ENCODE data around the gene SEC24B. TPM values are rescaled to one million over a fixed set of nuclear protein-coding genes. Genes with fewer than 3 reads are reported as not detected.

SEC24B gene
- total and polyA plus RNA-seq, 9 donors, result 17.2 to 40.7 (median 33.8) TPM

DNA sequence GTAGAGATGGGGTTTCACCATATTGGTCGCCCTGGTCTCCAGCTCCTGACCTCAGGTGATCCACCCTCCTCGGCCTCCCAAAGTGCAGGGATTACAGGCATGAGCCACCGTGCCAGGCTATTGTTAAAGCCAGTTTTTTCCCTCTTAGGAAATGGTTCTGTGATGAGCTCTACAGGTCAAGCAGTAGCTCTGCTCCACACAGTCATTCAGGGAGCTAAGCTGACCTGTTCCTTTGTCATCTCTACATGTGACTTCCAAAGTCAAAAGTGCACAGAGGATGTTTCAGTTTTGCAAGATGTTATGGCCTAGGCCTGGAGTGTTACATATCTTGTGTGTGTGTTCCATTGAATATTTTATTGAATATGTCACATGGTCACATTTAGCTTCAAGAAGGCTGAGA lies 137.9 kb downstream of the SEC24B start:
- intact Hi-C loops (cut with DNase I), result no loop called here
- Histone ChIP-seq H3K4me1 (ENCODE audit: insufficient read depth) (no peaks in the 10 kb centered on the region), H3K36me3 (no peaks in the 10 kb centered on the region), H3K27ac (no peak overlapping the region), H3K27me3 (no peaks in the 10 kb centered on the region), H3K9me3 (no peaks in the 10 kb centered on the region), H3K4me3 (no peak overlapping the region)
- DNase-seq, result no peak
- TF ChIP-seq EP300 (IDR thresholded peaks at IDR 0.05) (no peak), POLR2A (IDR thresholded peaks at IDR 0.05) (no peak)
- TF ChIP-seq, protein P1, sequence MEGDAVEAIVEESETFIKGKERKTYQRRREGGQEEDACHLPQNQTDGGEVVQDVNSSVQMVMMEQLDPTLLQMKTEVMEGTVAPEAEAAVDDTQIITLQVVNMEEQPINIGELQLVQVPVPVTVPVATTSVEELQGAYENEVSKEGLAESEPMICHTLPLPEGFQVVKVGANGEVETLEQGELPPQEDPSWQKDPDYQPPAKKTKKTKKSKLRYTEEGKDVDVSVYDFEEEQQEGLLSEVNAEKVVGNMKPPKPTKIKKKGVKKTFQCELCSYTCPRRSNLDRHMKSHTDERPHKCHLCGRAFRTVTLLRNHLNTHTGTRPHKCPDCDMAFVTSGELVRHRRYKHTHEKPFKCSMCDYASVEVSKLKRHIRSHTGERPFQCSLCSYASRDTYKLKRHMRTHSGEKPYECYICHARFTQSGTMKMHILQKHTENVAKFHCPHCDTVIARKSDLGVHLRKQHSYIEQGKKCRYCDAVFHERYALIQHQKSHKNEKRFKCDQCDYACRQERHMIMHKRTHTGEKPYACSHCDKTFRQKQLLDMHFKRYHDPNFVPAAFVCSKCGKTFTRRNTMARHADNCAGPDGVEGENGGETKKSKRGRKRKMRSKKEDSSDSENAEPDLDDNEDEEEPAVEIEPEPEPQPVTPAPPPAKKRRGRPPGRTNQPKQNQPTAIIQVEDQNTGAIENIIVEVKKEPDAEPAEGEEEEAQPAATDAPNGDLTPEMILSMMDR (IDR thresholded peaks at IDR 0.05), result no peak
- WGBS, 3 donors, result 93 to 99% (median 97%) methylated on average over 3 of the region's 3 CpGs

DNA sequence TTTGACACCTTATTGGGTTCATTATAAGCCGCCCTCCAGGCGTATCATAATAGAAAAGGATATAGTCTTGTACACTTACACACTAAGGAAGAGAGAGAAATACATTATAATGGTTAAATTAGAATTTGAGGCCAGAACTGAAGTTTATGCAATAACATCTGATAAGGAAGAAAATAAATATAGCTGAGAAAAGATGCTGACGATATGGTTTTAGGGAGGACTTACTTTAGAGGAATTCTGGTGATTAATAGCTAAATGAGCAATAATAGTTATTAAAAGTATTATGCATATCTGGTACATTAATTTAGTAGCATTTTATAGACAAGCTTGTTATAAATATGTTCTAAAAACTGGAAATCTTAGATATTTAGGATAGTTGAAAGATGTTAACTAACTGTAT lies 138.5 kb downstream of the SEC24B start:
- intact Hi-C loops (cut with DNase I), result no loop called here
- no peaks in the 10 kb centered on the region for H3K36me3 ChIP-seq
- DNase-seq, result no peak
- TF ChIP-seq, protein P1 (IDR thresholded peaks at IDR 0.05), result no peak
- TF ChIP-seq POLR2A (IDR thresholded peaks at IDR 0.05) (no peak), EP300 (IDR thresholded peaks at IDR 0.05) (no peak)
- no peaks in the 10 kb centered on the region for H3K27me3 ChIP-seq
- no peak overlapping the region for H3K4me3 ChIP-seq
- H3K27ac ChIP-seq, result no peak overlapping the region
- no peaks in the 10 kb centered on the region for H3K4me1 ChIP-seq (ENCODE audit: insufficient read depth)
- H3K9me3 ChIP-seq, result no peaks in the 10 kb centered on the region
- 87 to 94% (median 88%) methylated on average over 3 of the region's 3 CpGs for WGBS, 3 donors

- H3K9me3 ChIP-seq, result no peaks in the 10 kb centered on the region
- 75 to 79% (median 77%) methylated on average over 6 of the region's 6 CpGs for WGBS, 3 donors
- H3K27ac ChIP-seq, result no peak overlapping the region
- intact Hi-C loops (cut with DNase I), result no loop called here
- TF ChIP-seq EP300 (IDR thresholded peaks at IDR 0.05) (no peak), POLR2A (IDR thresholded peaks at IDR 0.05) (no peak)
- TF ChIP-seq, protein P1 (IDR thresholded peaks at IDR 0.05), result no peak
- no peaks in the 10 kb centered on the region for H3K4me1 ChIP-seq (ENCODE audit: insufficient read depth)
- no peak for DNase-seq
- H3K4me3 ChIP-seq, result no peak overlapping the region
- no peaks in the 10 kb centered on the region for H3K36me3 ChIP-seq
- no peaks in the 10 kb centered on the region for H3K27me3 ChIP-seq
Observed at GRCh38 chr4:109574443-109574850, 140.8 kb downstream of the SEC24B start.

GRCh38 chr4:109574931-109575804 lies 141.6 kb downstream of the SEC24B start:
- Histone ChIP-seq H3K27me3 (no peaks in the 10 kb centered on the region), H3K4me1 (ENCODE audit: insufficient read depth) (no peaks in the 10 kb centered on the region)

More at GRCh38 chr4:109574931-109575804, 141.6 kb downstream of the SEC24B start:
- TF ChIP-seq EP300 (IDR thresholded peaks at IDR 0.05) (no peak), POLR2A (IDR thresholded peaks at IDR 0.05) (no peak)
- TF ChIP-seq, protein P1 (IDR thresholded peaks at IDR 0.05), result no peak
- Histone ChIP-seq H3K4me3 (no peak overlapping the region), H3K9me3 (no peaks in the 10 kb centered on the region), H3K36me3 (no peaks in the 10 kb centered on the region), H3K27ac (no peak overlapping the region)
- intact Hi-C loops (cut with DNase I), result no loop called here
- 87 to 93% (median 91%) methylated on average over 7 of the region's 7 CpGs for WGBS, 3 donors
- DNase-seq, result no peak

Data from ovary (tissue), 9 donors.